Measurements from ENCODE around the gene RBM10. TPM values are rescaled to one million over a fixed set of nuclear protein-coding genes. Genes with fewer than 3 reads are reported as not detected.

Gene RBM10
- total RNA-seq, 2 donors from 2014 or later: 59.6 to 62.2 TPM

DNA sequence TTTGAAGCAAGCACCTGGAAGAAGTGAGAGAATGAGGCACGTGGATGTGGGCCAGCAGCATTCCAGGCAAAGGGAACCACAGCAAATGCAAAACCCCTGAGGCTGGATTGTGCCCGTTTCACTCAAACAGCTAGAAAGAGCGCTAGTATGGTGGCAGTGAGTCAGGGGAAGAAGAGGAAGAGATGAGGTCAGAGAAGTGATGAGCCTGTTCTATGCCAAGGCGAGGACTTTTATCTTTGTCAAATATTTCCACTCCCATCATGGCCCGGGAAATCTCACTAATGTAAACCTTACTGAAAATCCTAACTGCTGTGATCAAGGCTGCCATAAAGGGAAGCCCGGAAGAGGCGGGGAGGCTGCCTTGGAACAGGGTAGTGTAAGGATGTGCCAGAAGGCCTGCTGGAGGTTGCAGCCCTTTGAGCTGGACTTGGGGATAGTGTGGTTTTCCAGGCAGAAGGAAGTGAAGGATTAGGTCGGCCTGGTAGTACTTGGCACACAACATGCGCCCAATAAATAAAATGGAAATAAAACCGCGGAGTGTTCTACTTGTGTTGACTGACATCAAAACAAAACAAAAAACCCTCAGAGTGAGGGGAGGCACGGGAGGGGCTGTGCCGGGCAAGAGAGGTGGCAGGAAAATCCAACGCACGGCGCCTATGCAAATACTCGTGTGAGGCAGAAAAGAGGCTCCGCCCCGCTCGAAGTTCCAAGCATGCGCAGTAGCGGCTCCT, 72.3 kb downstream of the RBM10 start:
- Mint-ChIP-seq H3K36me3 (peaks cover 17% of the 10 kb centered on the region), H3K27ac (peak overlapping the region; percentile 98 to 99), H3K4me3 (peak overlapping the region; percentile 95), H3K4me1 (ENCODE audit: low read depth in 2 of 2) (peaks cover 40 to 42% of the 10 kb centered on the region in 2 donors), H3K9me3 (no peaks in the 10 kb centered on the region), H3K27me3 (no peaks in the 10 kb centered on the region)
- ATAC-seq (no peak), DNase-seq (ENCODE audit: low spot score) (no peak)

DNA sequence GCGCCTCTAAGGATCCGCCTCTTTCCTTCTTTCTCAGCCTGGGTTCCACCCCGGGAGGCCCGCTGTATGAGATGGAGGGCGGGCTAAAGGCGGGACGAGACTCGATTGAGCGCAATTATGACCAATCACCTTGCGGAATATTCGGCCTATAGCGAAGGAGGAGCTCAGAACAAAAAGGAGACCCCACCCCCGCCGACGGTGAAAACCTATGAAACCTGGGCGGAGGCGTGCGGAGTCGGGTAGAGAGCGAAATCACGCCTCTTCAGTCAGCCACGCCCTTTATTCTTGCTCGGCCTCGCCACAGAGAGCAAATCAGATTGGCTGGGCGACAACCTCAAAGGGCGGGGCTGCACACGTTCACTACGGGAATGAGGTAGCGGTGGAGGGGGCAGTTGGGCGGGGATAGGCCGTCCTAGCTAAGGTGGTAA, 72.8 kb downstream of the RBM10 start:
- H3K27ac Mint-ChIP-seq: peak overlapping the region; percentile 98 to 99

DNA sequence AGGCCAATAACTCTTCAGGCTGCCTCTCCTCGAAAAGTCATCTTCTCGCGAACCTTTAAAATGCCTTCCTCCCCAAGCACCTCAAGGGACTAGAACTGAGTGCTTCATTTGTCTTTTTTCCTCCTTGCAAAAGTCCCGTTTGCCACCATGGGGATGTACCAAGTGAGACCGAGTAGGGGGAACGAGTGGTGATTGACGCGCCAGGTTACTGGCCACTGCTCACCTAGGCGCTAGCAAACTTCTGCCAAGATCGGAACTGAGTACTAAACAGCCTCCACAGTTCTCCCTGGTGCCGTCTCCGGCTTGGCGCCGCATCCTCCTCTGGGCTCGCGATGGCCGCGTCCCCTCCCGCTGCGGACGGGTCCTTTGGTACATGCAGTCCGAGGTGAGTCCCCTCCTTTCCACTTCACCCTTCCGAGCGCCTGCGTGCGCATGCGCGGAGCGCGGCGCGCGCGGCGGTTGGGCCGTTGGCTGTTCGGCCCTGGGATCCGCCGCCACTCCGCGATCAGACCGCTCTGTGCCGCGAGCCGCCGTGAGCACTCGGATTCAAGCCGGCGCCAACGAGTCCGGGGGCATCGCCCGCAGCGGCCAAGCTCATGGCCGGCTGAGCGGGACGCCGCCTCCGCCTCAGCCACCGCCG, 73.4 kb downstream of the RBM10 start, which contains the start of gene CDK16:
CDK16 (plus strand) TSS at position 402 of the 640 bp plus-strand sequence. CDS start 4,877 bp downstream, outside the sequence.
- Mint-ChIP-seq H3K4me3 (peak within 1 kb of the TSS; percentile 95), H3K9me3 (no peaks in the 10 kb centered on the region), H3K27me3 (no peaks in the 10 kb centered on the region), H3K4me1 (ENCODE audit: low read depth in 2 of 2) (peaks cover 40 to 43% of the 10 kb centered on the region in 2 donors), H3K36me3 (peaks cover 16% of the 10 kb centered on the region), H3K27ac (peak within 1 kb of the TSS; percentile 98 to 99)
- ATAC-seq (peak; percentile 67 to 78), DNase-seq (ENCODE audit: low spot score) (peak; percentile 91)

More for the DNA sequence above, 72.8 kb downstream of the RBM10 start:
- H3K9me3 Mint-ChIP-seq: no peaks in the 10 kb centered on the region
- H3K36me3 Mint-ChIP-seq: peaks cover 16% of the 10 kb centered on the region
- peak overlapping the region; percentile 95 for H3K4me3 Mint-ChIP-seq
- DNase-seq (ENCODE audit: low spot score) (peak; percentile 98), ATAC-seq (peak; percentile 92)
- peaks cover 40 to 43% of the 10 kb centered on the region in 2 donors for H3K4me1 Mint-ChIP-seq (ENCODE audit: low read depth in 2 of 2)
- H3K27me3 Mint-ChIP-seq: no peaks in the 10 kb centered on the region

- no peak for ATAC-seq
- Mint-ChIP-seq H3K9me3 (no peaks in the 10 kb centered on the region), H3K4me3 (peak overlapping the region; percentile 92), H3K27me3 (no peaks in the 10 kb centered on the region), H3K36me3 (peaks cover 12% of the 10 kb centered on the region), H3K27ac (peak overlapping the region; percentile 98 to 99), H3K4me1 (ENCODE audit: low read depth in 2 of 2) (peaks cover 40 to 48% of the 10 kb centered on the region in 2 donors)
- peak; percentile 78 for DNase-seq (ENCODE audit: low spot score)
These were observed 74.1 kb downstream of the RBM10 start for GRCh38 chrX:47218920-47219815.

GRCh38 chrX:47221756-47222155, 76.7 kb downstream of the RBM10 start:
- no peaks in the 10 kb centered on the region for H3K9me3 Mint-ChIP-seq
- peaks cover 2% of the 10 kb centered on the region for H3K36me3 Mint-ChIP-seq
- DNase-seq (ENCODE audit: low spot score) (peak; percentile 32), ATAC-seq (no peak)
- peak overlapping the region in 1 of 2 donors; percentile 22 for H3K27ac Mint-ChIP-seq
- H3K4me1 Mint-ChIP-seq (ENCODE audit: low read depth in 2 of 2): peaks cover 31 to 38% of the 10 kb centered on the region in 2 donors
- no peaks in the 10 kb centered on the region for H3K27me3 Mint-ChIP-seq
- H3K4me3 Mint-ChIP-seq: no peak overlapping the region

GRCh38 chrX:47222751-47223350, 77.8 kb downstream of the RBM10 start:
- Mint-ChIP-seq H3K4me1 (ENCODE audit: low read depth in 2 of 2) (peaks cover 21 to 31% of the 10 kb centered on the region in 2 donors), H3K9me3 (no peaks in the 10 kb centered on the region), H3K4me3 (no peak overlapping the region), H3K36me3 (no peaks in the 10 kb centered on the region), H3K27ac (no peak overlapping the region), H3K27me3 (no peaks in the 10 kb centered on the region)
- DNase-seq (ENCODE audit: low spot score) (peak; percentile 18), ATAC-seq (no peak)

DNA sequence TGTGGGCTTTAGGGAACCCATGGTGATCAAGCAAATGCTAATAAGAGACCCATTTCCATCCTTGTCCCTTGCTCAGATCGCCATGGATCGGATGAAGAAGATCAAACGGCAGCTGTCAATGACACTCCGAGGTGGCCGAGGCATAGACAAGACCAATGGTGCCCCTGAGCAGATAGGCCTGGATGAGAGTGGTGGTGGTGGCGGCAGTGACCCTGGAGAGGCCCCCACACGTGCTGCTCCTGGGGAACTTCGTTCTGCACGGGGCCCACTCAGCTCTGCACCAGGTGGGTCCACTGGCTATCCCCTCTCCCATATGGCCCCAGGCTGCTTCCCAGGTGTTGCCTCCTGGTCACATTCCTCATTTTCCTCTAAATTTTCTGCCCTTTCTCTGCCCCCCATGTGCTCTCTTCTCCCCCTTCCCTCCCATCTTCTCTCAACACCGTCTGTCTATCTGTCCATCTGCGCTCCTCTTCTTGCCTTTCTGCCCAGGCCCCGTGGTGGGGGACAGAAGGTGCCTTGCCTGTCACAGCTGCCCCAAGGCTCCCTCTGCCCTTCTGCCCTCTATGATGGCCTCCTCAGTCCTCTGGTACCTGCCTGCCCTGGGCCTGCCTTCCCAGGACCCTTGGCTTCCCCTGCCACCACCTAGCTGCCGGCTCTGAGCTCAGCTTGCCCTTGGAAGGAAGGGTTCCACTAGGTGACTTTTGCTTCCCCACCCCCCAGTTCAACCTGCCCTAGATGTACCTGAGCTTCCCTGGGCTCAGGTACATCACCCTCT, 78.6 kb downstream of the RBM10 start:
- Mint-ChIP-seq H3K4me3 (no peak overlapping the region), H3K27ac (no peak overlapping the region), H3K27me3 (no peaks in the 10 kb centered on the region), H3K4me1 (ENCODE audit: low read depth in 2 of 2) (peaks cover 21 to 31% of the 10 kb centered on the region in 2 donors), H3K36me3 (no peaks in the 10 kb centered on the region), H3K9me3 (no peaks in the 10 kb centered on the region)
- ATAC-seq: no peak
- DNase-seq (ENCODE audit: low spot score): no peak

DNA sequence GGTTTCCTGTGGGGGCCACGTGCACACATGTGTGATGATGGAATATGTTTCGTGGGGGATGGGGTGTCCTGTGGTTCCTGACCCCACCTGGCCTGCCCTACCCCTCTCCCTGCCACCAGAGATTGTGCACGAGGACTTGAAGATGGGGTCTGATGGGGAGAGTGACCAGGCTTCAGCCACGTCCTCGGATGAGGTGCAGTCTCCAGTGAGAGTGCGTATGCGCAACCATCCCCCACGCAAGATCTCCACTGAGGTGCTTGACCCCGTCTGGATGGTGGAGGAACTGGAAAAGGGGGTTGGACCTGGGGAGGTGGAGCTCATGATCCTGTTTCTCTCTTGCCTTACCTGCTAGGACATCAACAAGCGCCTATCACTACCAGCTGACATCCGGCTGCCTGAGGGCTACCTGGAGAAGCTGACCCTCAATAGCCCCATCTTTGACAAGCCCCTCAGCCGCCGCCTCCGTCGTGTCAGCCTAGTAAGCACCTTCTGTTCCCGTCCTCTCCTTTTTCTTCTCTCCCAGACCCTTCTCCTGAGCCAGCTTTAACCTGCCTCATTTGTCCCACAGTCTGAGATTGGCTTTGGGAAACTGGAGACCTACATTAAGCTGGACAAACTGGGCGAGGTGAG, 79.4 kb downstream of the RBM10 start:
- Mint-ChIP-seq H3K27ac (no peak overlapping the region), H3K4me3 (no peak overlapping the region), H3K9me3 (no peaks in the 10 kb centered on the region), H3K36me3 (no peaks in the 10 kb centered on the region), H3K27me3 (no peaks in the 10 kb centered on the region), H3K4me1 (ENCODE audit: low read depth in 2 of 2) (peaks cover 18 to 27% of the 10 kb centered on the region in 2 donors)
- no peak for ATAC-seq
- peak; percentile 44 for DNase-seq (ENCODE audit: low spot score)

DNA sequence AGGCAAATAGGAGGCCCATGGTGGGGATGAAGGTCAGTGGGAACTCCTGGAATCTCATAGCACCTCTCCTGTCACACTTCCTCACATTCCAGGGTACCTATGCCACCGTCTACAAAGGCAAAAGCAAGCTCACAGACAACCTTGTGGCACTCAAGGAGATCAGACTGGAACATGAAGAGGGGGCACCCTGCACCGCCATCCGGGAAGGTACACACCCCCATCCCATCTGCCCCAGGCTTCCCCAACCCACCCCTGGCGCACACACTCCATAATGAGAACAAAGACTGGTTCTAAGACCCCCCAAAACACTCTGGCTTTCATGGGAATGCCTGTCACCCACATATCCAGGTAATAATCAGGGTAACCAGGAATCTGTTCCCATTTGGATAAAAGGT, 79.9 kb downstream of the RBM10 start:
- Mint-ChIP-seq H3K4me3 (no peak overlapping the region), H3K36me3 (no peaks in the 10 kb centered on the region), H3K4me1 (ENCODE audit: low read depth in 2 of 2) (peaks cover 13 to 22% of the 10 kb centered on the region in 2 donors), H3K9me3 (no peaks in the 10 kb centered on the region), H3K27ac (no peak overlapping the region), H3K27me3 (no peaks in the 10 kb centered on the region)
- ATAC-seq (no peak), DNase-seq (ENCODE audit: low spot score) (peak; percentile 20)

- DNase-seq (ENCODE audit: low spot score) (peak; percentile 13), ATAC-seq (no peak)
- Mint-ChIP-seq H3K4me3 (no peak overlapping the region), H3K27me3 (no peaks in the 10 kb centered on the region), H3K36me3 (no peaks in the 10 kb centered on the region), H3K4me1 (ENCODE audit: low read depth in 2 of 2) (peaks cover 1 to 11% of the 10 kb centered on the region in 2 donors), H3K9me3 (no peaks in the 10 kb centered on the region), H3K27ac (no peak overlapping the region)
These were observed 81.0 kb downstream of the RBM10 start for GRCh38 chrX:47226071-47226470.

GRCh38 chrX:47226531-47227333, 81.7 kb downstream of the RBM10 start:
- Mint-ChIP-seq H3K36me3 (no peaks in the 10 kb centered on the region), H3K27ac (no peak overlapping the region), H3K4me3 (no peak overlapping the region), H3K9me3 (no peaks in the 10 kb centered on the region), H3K27me3 (no peaks in the 10 kb centered on the region), H3K4me1 (ENCODE audit: low read depth in 2 of 2) (peaks cover 0 to 13% of the 10 kb centered on the region in 2 donors)
- DNase-seq (ENCODE audit: low spot score): peak; percentile 29
- ATAC-seq: no peak

- no peaks in the 10 kb centered on the region for H3K36me3 Mint-ChIP-seq
- H3K27ac Mint-ChIP-seq: no peak overlapping the region
- H3K27me3 Mint-ChIP-seq: no peaks in the 10 kb centered on the region
- DNase-seq (ENCODE audit: low spot score): no peak
- ATAC-seq: no peak
- peaks cover 0 to 9% of the 10 kb centered on the region in 2 donors for H3K4me1 Mint-ChIP-seq (ENCODE audit: low read depth in 2 of 2)
- no peak overlapping the region for H3K4me3 Mint-ChIP-seq
- no peaks in the 10 kb centered on the region for H3K9me3 Mint-ChIP-seq
These were observed 82.2 kb downstream of the RBM10 start for GRCh38 chrX:47227334-47227583.
